HG02610 (cell line): ENCODE measurements around the gene KIF16B.
"Not testable (repeated sequence)": the region's sequence is repeated elsewhere in the genome, so short reads cannot be mapped to it uniquely, and the experiment has no call there.

Experiments
- ATAC-seq: cut with Tn5 transposase; IDR thresholded peaks from one replicate; pipeline ENCODE4 v1.9.1; 2021; ENCODE audit warnings: mild to moderate bottlenecking, moderate library complexity; ENCODE audit not compliant: unreplicated experiment

The KIF16B gene

DNA sequence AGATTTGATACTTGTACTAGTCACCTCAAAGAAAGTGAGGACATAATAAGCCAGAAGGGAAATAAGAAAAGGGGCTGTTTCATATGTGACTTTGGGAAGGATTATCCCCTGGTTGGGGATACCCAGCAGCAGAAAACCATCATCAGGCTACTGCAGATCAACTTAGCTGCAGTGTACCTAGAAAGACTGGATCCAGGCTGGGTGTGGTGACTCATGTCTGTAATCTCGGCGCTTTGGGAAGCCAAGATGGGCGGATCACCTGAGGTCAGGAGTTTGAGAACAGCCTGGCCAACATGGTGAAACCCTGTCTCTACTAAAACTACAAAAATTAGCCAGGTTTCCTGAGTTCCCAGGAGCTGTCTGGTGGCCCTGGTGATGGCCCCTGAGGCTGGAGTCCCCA, 23.2 kb upstream of the KIF16B start:
- not testable (repeated sequence) for ATAC-seq

DNA sequence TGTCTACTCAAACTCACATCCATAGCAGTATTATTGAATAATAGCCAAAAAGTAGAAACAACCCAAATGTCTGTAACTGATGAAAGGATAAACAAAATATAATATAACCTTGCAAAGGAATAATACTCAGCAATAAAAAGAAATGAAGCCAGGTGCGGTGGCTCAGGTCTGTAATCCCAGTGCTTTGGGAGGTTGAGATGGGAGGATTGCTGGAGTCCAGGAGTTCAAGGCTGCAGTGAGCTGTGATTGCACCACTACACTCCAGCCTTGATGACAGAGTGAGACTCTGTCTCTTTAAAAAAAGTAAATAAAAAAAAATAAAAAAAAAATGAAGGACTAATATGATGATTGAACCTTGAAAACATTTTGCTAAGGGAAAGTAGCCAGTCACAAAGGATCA, 22.1 kb upstream of the KIF16B start:
- ATAC-seq: no peak

DNA sequence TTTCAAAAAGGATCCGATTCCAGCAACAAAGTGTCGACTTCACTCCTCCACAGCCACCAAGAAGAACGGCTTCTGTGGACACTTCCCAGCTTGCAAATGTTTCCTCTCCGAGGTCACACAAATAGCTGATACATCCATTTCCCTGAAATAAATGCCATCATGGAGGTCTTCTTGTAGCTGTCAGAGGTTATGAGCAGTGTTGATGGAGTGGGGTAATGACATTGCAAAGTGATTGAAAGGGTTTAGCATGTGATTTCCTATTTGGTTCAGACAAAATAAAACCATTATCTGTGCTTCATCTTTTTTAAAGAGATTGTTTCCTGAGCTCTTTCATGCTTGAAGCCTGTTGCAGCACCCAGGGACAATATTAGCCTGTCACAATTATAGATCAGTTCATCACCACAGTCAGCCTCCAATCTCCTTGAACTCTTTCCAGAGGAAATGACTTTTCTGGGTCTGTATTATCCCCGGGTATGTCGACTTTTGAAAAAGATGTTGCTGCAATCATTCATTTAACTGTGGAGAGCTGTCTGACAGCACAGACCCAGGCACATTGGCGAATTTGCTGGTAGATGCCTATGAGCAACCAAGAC, 16.9 kb upstream of the KIF16B start:
- no peak for ATAC-seq

DNA sequence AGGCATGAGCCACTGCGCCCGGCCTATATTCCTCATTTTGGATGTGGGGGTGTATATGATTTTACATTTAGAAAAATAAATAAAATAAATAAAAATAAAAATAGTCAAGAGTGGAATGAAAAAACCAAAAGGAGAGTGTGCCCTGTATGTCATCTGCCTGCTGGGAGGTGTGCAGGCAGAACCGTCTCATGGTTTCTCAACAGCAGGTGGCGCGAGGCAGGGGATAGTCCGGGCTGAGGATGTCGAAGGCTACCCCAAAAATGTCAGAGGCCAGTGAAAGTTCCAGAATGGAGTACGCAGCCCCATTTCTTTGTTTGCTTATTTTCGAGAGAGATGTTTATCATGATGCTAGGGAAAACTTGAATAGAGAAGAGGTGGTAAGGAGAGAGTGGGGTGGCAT, 16.4 kb upstream of the KIF16B start:
- ATAC-seq: no peak

DNA sequence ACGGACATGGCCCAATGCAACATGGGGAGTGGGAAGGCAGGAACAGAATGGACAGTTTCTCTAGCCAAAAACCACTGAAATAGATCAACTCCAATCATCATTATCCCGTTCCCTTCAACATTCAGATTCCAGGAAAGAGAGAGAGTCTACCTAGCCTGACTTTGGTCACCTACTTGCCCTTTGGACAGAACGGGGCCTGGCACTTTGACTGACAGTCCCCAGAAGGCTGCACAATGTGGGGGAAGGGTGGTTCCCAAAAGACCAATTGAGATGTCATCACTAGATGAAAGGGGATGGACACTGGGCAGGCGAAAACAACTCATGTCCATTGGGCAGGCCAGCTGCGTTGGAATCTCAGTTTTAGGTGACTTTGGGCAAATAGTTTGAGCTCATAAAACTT, 15.0 kb upstream of the KIF16B start:
- ATAC-seq: no peak

DNA sequence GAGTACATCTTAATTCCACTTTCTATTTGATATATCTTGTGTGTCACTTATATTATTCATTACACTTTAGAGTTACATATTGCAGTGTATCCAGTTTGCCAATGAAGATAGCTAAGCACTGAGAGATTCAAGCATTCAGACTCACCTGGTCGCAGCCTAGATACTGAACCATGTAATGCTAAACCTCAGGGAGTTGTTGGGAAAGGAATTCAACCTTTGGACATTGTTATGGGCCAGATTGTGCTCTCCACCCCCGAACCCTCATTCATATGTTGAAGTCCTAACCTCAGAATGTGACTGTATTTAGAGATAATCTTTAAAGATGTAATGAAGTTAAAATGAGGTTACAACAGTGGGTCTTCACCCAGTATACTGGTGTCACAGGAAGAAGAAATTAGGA, 13.8 kb upstream of the KIF16B start:
- no peak for ATAC-seq

DNA sequence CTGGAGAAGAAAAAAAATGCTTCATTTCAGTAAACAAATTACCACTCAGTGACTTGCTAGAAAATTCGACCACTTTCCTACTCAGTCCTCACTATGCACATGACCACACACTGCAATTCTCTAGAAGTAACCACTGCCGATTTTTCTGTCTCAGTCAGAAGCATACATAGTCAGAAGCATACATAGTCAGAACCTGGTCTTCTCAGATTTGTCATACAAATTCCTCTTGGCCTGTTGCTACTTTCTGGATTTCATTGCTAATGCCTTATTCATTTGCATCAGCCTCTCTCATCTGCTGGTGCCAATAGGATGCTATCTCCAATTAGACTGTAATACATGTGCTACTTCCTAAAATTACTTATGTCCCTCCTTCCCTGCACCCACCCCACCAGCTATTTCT, 10.2 kb upstream of the KIF16B start:
- ATAC-seq: no peak

DNA sequence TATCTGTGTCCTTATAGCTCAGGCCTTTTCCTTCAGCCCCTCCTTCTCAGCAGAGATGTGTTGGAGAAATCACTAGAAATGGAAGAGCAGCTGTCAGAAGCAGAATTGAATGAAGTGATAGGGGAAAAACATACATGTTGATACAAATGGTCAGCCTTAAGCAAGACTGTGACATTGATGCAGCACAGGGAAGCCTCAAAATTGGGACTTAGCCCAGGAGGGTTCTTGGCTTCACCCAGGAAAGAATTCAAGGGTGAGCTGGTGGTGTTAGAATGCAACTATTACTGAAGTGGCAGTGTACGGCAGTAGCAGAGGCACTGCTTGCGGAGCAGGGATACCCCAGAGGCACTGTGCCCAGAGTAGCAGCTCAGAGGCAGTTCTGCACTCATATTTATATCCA, 8.0 kb upstream of the KIF16B start:
- no peak for ATAC-seq

DNA sequence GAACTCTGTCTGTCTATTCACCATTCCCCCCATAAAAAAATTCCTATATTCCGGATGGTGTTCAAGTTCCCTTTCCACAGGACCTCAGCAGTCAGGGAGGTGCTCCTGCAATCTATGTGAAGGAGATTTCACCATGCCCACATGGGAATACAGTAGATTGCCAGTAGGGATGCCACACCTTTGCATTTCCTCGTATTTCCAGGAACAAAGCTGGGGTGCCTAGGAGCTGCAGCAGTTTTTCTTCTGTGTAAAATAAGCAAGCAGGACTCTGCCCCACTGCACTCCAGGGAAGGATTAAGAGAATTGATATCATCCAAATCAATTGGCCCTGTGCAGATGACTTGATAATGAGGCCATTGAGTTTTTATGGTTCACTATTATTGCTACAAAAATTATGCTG, 7.4 kb upstream of the KIF16B start:
- no peak for ATAC-seq

DNA sequence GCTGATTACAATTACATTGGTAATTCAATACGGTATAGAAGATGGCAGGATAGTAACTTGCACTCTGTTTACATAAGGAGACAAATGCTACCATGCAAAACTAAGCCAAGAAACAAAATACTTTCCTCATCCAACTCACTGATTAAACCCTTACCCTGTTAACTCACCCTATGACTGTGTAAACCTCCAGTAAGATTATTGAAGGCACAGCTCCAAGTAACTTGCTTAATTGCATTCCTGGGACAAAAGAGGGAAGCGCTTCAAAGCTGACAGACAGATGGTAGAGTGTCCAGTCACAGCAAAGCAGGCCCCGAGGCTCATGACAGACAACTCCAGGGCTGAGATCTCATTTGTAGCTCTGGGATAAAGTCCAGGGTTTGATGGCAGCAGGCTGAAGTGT, 6.9 kb upstream of the KIF16B start:
- ATAC-seq: no peak

DNA sequence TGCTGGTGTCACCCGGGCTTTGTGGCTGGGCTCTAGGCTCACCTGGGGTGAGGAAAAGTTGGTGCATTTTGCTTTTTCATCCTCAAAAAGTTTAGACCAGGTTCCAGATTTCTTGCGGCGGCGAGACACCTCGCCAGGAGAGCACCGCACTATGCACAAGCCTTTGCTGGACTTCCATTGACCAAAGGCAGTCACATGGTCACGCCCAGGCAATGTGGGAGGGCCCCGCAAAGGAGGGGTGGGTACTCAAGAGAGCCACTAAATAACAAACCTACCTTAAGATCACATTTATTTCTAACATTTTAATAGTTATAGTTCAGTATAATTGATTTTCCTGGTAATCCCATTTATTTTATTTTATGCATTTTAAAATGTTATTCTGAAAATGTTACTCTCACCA, 3.0 kb upstream of the KIF16B start:
- no peak for ATAC-seq

DNA sequence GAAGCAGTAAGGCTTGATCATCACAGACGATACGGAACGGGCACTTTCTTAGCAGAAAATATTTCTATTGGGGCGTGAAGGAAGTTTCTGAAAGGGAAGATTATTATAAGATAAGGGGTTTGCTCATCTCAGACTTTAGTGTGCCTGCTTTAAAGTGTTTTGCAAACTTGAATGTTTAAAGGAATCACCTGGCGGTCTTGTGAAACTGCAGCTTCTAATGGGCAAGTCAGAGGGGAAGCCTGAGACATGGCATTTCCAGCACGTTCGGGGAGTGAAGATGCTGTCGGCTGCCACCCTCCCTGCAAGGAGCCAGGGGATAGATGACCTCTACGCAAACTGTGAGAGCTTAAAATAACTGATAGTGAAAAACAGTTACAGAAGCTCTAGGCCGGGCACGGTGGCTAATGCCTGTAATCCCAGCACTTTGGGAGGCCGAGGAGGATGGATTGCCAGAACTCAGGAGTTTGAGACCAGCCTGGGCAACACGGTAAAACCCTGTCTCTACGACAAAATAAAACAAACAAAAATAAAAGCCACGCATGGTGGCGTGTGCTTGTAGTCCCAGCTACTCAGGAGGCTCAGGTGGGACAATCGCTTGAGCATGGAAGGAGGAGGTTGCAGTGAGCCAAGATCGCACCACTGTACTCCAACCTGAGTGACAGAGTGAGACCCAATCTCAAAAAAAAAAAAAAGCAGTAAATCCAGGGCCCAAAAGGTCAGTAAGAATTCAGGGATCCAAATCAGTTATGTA, 2.3 kb upstream of the KIF16B start:
- ATAC-seq: no peak

DNA sequence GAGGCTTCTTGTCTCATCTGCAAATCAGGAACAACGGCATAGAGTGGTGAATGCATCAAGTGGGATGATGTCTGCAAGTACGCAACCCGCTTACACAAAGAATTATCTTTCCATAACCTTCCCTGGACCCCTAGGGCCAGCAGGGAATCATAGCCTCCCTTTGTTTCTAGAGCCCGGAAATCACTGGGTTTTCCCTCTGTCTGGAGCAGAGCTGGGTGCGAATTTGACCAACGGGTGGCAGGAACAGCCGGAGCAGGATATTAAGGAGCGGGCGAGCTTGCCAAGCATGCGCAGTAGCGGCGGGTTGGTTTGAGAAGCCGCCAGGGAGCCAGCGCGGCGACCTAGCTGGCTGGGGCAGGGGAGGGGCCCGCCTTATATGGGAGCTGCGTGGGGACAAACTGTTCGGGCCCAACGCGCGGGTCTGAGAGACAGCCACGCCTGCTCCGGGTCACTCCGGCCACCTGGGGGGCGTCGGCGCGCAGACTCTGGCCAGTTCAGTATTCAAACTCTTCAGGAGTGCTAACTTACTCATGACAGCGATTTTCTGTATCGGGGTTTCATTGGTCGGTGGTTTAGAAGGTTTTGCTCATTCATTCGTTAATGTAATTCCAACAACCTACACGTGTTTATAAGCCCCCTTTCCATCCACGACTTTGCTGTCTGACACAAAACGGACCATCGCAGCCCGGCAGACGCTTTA, 1.6 kb upstream of the KIF16B start:
- ATAC-seq: no peak

DNA sequence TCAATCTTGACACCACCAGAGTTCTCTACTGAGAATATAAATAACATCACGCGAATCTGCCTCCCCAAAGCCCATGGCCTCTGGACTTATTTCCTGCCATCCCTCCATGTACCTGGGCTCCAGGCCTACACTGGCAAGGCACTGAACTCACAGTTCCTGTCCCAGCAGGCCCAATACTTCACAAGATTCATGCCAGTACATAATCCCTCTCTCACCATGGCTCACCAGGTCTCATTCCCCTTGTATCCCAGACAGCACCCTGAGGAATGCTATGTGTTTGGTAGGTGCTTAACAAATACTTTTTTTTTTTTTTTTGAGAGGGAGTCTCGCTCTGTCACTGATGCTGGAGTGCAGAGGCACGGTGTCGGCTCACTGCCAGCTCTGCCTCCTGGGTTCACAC, 1.9 kb downstream of the KIF16B start:
- no peak for ATAC-seq

DNA sequence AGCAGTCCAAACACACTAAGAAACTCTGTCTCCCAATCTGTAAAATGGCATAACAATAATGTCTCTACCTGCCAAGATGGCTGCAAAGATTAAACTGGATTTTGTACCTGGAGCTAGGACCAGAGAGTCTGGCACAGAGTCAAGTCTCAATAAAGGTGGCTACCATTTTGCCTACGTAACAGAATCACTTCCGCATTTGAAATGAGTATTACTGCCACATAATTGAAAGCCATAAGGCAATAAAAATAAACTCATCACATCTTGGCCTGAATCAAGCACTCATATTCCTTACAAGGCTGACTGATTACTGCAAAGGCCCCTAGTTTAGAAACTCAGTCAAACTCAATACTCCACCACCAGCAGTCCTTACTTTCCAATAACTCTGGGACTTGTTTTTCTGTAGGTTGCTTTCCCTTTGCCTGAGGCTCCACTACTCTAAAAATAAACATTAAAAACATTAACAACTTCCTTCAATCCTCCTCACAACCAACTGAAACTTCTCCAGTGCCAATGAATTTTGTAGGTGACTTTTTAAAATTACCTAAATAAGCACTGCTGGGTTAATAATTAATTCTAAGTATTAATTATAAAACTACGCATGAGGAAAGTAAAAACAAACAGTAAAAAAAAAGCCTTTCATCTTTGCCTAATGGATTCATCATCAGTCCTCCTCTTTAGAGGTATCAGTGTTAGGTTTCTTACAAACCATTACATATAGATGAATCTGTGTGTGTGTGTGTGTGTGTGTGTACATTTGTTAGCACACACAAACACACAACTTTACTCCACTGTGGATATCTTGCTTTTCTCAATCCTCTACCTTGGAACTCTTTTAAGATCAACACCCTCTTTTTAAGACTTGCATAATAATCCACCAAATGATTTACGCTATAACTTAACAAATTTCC, 3.7 kb downstream of the KIF16B start:
- ATAC-seq: no peak

DNA sequence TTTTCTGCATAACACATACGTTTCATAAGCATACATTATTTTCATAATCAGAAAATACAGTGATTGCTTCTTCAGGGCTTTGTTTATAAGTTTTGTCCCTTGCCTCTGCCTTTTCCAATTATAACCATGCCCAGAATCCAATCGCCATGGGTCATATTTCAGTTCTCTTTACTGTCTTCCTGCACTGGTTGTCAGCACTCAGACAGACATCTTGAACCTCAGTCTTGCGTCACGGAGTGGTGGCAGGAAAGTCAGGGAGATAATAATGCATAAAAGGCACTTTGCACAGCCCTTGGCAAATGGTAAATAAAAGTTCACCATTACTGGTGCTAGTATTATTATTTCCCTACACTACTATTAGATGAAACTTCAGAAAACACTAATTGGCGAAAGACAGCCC, 7.2 kb downstream of the KIF16B start:
- no peak for ATAC-seq

DNA sequence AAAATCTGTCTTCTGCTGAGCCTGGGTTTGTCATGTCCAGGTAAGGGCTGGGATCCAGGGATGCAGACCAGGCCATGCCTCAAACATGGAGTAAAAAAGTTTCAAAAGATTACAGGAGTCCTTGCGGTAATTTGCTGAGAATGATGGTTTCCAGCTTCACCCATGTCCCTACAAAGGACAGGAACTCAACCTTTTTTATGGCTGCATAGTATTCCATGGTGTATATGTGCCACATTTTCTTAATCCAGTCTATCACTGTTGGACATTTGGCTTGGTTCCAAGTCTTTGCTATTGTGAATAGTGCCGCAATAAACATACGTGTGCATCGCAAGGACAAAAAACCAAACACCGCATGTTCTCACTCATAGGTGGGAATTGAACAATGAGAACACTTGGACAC, 9.2 kb downstream of the KIF16B start:
- ATAC-seq: not testable (repeated sequence)

DNA sequence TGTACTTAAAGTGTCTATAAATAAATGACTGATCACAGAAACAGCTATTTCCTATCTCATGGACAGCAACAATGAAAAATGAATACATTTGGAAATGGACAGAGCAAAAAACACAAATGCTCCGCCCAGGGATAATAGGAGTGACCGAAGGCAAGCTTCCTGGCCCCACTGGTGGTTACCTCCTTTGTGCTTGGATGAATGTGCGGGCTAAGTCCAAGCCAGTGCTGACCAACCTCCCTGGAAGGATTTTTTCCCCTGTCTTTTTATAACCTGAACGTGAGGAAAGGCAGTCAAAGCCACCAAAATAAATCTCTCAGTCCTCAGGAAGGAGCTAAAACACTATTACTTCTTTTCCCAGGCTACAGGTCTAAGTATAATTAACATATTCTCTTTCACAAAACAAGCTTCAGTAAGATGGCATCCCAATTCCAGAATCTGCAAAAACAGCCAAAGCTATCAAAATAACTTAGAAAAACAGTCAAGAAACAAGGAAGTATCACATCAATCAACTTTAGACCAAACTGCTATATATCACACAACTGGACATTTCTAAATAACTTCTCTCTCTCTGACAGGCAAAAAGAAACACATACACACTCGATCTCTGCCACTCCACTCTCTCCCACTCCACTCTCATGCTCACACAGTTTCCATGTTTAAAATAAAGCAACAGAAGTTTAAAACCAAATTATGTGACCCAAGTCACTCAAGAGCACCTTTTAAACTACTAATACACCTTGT, 10.0 kb downstream of the KIF16B start:
- no peak for ATAC-seq

DNA sequence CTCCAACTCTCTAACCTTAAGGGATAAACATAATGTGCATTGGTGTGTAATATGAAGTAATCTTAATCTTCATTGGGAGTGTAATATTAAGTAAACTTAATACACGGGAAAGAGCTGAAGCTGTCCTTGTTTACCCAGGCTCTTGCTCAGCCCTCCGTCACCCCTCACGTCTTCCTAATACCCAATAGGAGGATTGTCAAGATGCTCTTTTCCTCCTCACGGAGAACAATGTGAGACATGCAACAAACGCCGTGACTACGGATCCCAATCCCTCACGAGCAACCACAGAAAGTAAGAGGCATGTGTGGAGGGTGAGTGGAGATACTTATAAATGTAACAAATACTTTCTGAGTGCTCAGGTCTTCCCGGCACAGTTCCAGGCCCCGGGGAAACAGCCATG, 11.0 kb downstream of the KIF16B start:
- ATAC-seq: no peak

DNA sequence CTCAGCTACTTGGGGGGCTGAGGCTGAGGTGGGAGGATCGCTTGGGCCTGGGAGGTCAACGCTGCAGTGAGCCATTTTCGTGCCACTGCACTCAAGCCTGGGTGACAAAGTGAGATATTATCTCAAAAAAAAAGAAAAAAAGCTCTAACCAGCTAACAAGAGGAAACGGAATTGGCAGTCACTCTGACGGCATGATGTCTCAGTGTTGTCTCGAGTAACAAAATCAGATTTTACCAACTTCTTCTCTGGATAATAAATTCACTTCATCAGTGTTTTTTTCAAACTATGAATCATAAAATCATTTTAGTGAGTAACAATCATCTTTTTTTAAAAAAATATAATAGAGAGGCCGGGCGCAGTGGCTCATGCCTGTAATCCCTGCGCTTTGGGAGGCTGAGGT, 12.6 kb downstream of the KIF16B start:
- no peak for ATAC-seq

DNA sequence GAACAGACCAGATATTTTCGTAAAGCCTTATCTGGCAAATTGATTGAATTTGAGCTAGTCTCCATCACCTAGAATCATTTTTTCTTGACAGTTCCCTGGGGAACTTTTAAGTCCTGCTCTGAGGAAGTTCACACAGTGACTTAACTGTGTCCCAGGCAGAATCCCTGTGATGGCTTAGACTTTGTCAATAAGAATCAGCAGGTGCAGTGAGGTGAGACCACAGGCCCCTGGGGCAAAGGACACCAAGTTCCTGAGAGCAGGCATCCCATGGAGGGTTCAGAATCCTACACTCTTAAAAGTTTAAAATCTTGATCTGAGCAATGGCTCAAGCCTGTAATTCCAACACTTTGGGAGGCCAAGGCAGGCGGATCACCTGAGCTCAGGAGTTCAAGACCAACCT, 13.0 kb downstream of the KIF16B start:
- no peak for ATAC-seq
